ENCODE results near the gene RAB8A. TPM values are rescaled to one million over a fixed set of nuclear protein-coding genes. Genes with fewer than 3 reads are reported as not detected.

RAB8A gene
- total and polyA plus RNA-seq, 8 donors = 12.0 to 40.8 (median 23.1) TPM

DNA sequence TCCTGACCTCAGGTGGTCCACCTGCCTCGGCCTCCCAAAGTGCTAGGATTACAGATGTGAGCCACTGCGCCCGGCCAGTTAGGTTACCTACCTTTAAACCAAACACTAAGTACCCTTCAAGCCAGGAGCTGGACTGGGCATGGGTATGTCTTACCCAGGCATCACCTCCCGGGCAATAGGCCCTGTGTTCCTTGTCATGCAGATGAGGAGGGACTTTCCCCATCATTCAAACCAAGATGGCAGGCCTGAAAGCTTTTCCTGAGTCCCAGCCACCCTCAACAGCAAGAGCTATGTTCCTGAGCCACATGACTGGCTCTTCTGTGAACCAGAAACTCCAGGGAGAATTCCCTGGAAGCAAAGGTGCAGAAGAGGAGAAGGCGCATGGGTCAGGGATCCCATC is 9.5 kb downstream of the RAB8A start:
- intact Hi-C loops (cut with DNase I) = no loop called here
- Histone ChIP-seq H3K4me1 (no peaks in the 10 kb centered on the region), H3K4me3 (no peak overlapping the region), H3K9me3 (no peaks in the 10 kb centered on the region), H3K36me3 (peaks cover 5 to 70% (median 18%) of the 10 kb centered on the region in 3 donors), H3K27me3 (no peaks in the 10 kb centered on the region), H3K27ac (no peak overlapping the region)
- no peak for DNase-seq
- FAIRE-seq = no peak
- TF ChIP-seq, protein P1, sequence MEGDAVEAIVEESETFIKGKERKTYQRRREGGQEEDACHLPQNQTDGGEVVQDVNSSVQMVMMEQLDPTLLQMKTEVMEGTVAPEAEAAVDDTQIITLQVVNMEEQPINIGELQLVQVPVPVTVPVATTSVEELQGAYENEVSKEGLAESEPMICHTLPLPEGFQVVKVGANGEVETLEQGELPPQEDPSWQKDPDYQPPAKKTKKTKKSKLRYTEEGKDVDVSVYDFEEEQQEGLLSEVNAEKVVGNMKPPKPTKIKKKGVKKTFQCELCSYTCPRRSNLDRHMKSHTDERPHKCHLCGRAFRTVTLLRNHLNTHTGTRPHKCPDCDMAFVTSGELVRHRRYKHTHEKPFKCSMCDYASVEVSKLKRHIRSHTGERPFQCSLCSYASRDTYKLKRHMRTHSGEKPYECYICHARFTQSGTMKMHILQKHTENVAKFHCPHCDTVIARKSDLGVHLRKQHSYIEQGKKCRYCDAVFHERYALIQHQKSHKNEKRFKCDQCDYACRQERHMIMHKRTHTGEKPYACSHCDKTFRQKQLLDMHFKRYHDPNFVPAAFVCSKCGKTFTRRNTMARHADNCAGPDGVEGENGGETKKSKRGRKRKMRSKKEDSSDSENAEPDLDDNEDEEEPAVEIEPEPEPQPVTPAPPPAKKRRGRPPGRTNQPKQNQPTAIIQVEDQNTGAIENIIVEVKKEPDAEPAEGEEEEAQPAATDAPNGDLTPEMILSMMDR (IDR thresholded peaks at IDR 0.05) = no peak
- 72 to 93% methylated on average over 5 of the region's 5 CpGs for WGBS, 2 donors
- ATAC-seq = no peak

GRCh38 chr19:16121967-16122366 is 10.3 kb downstream of the RAB8A start:
- no peaks in the 10 kb centered on the region for H3K4me1 ChIP-seq
- intact Hi-C loops (cut with DNase I) = no loop called here
- WGBS, 2 donors = 95 to 96% methylated on average over 11 of the region's 11 CpGs
- ATAC-seq = no peak
- H3K9me3 ChIP-seq = no peaks in the 10 kb centered on the region
- H3K4me3 ChIP-seq = no peak overlapping the region
- FAIRE-seq = no peak
- H3K27ac ChIP-seq = no peak overlapping the region
- no peak for DNase-seq
- H3K27me3 ChIP-seq = no peaks in the 10 kb centered on the region
- TF ChIP-seq, protein P1 (IDR thresholded peaks at IDR 0.05) = no peak
- peaks cover 5 to 78% (median 18%) of the 10 kb centered on the region in 3 donors for H3K36me3 ChIP-seq

- ATAC-seq (no peak), FAIRE-seq (no peak), DNase-seq (peak in 1 of 6 donors; percentile 76)
- TF ChIP-seq, protein P1 (IDR thresholded peaks at IDR 0.05) = no peak
- no peak overlapping the region for H3K4me3 ChIP-seq
- WGBS, 2 donors = 93 to 97% methylated on average over 14 of the region's 14 CpGs
- H3K27ac ChIP-seq = no peak overlapping the region
- no peaks in the 10 kb centered on the region for H3K27me3 ChIP-seq
- no peaks in the 10 kb centered on the region for H3K4me1 ChIP-seq
- H3K9me3 ChIP-seq = no peaks in the 10 kb centered on the region
- intact Hi-C loops (cut with DNase I) = no loop called here
- peaks cover 5 to 87% (median 27%) of the 10 kb centered on the region in 3 donors for H3K36me3 ChIP-seq
These were observed 13.3 kb downstream of the RAB8A start for GRCh38 chr19:16124953-16125352.

DNA sequence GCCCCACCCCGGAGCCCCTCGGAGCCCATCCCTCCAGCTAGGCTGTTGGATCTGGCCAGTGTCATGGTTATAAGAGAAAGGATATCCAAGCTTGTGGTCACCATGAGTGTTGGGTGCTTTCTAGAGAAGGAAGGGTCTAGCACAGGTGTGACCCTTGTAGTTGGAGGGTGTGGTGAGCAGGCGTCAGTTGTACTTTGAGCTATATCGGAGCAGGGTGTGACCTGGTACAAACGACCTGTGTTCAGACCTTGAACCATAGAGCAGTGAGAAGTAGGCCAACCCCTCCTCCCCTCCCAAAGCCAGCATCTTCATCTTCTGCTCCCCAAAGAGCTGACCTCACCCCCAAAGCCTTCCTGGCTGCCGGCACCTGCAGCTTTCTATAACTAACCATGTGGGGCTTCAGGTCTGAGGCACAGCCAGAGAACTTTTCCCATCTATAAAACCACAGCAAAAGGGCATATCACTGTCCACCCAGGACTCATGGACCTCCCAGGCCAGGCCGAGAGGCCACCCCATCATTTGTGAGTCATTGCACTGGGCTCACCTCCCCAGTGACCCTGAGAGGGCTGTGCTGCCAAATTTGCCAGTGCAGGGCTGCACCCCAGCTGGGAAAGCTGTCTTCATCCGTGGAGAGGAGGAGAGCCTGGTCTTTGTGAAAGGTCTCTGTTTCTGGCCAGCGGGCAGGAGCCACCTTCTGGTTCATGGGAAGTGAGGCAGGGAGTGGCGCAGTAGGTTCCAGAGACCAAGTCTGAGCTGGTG is 14.2 kb downstream of the RAB8A start:
- H3K4me1 ChIP-seq = no peaks in the 10 kb centered on the region
- no peak overlapping the region for H3K27ac ChIP-seq
- no peak overlapping the region for H3K4me3 ChIP-seq
- intact Hi-C loops (cut with DNase I) = no loop called here
- 81 to 82% methylated on average over 10 of the region's 10 CpGs for WGBS, 2 donors
- no peaks in the 10 kb centered on the region for H3K27me3 ChIP-seq
- FAIRE-seq (no peak), DNase-seq (no peak), ATAC-seq (no peak)
- TF ChIP-seq, protein P1 (IDR thresholded peaks at IDR 0.05) = no peak
- peaks cover 5 to 87% (median 27%) of the 10 kb centered on the region in 3 donors for H3K36me3 ChIP-seq
- H3K9me3 ChIP-seq = no peaks in the 10 kb centered on the region

- H3K27ac ChIP-seq = no peak overlapping the region
- intact Hi-C loops (cut with DNase I) = no loop called here
- H3K36me3 ChIP-seq = peaks cover 0 to 76% (median 25%) of the 10 kb centered on the region in 3 donors
- ATAC-seq (no peak), DNase-seq (no peak), FAIRE-seq (no peak)
- no peak overlapping the region for H3K4me3 ChIP-seq
- no peaks in the 10 kb centered on the region for H3K9me3 ChIP-seq
- H3K4me1 ChIP-seq = no peaks in the 10 kb centered on the region
- TF ChIP-seq, protein P1 (IDR thresholded peaks at IDR 0.05) = no peak
- no peaks in the 10 kb centered on the region for H3K27me3 ChIP-seq
- WGBS, 2 donors = 85 to 89% methylated on average over 11 of the region's 11 CpGs
These were observed 15.4 kb downstream of the RAB8A start for GRCh38 chr19:16127080-16127479.

Measured in pancreas (tissue), 10 donors.